ENCODE data around the gene MSANTD2.

Gene MSANTD2

GRCh38 chr11:124817036-124817435, 16.8 kb upstream of the MSANTD2 start:
- DNase-seq (ENCODE audit: low read depth), result no peak

- no peak for DNase-seq (ENCODE audit: low read depth)
These were observed 14.5 kb upstream of the MSANTD2 start for GRCh38 chr11:124814739-124815138.

GRCh38 chr11:124812876-124813275, 12.7 kb upstream of the MSANTD2 start:
- no peak for DNase-seq (ENCODE audit: low read depth)

- no peak for DNase-seq (ENCODE audit: low read depth)
These were observed 11.4 kb upstream of the MSANTD2 start for GRCh38 chr11:124811399-124812125.

- DNase-seq (ENCODE audit: low read depth), result no peak
These were observed 7.6 kb upstream of the MSANTD2 start for GRCh38 chr11:124807660-124808270.

GRCh38 chr11:124807201-124807600, 7.0 kb upstream of the MSANTD2 start:
- no peak for DNase-seq (ENCODE audit: low read depth)

GRCh38 chr11:124804884-124805283, 4.7 kb upstream of the MSANTD2 start:
- DNase-seq (ENCODE audit: low read depth), result no peak

- no peak for DNase-seq (ENCODE audit: low read depth)
These were observed 1.6 kb upstream of the MSANTD2 start for GRCh38 chr11:124801636-124802312.

- no peak for DNase-seq (ENCODE audit: low read depth)
These were observed 808 bp upstream of the MSANTD2 start for GRCh38 chr11:124801014-124801413.

- peak; percentile 11 for DNase-seq (ENCODE audit: low read depth)
These were observed 619 bp downstream of the MSANTD2 start for GRCh38 chr11:124799348-124800225.

GRCh38 chr11:124798991-124799347, 1.2 kb downstream of the MSANTD2 start:
- no peak for DNase-seq (ENCODE audit: low read depth)

- DNase-seq (ENCODE audit: low read depth), result no peak
These were observed 3.9 kb downstream of the MSANTD2 start for GRCh38 chr11:124796312-124796711.

- DNase-seq (ENCODE audit: low read depth), result peak; percentile 8
These were observed 6.5 kb downstream of the MSANTD2 start for GRCh38 chr11:124793466-124794278.

- no peak for DNase-seq (ENCODE audit: low read depth)
These were observed 8.4 kb downstream of the MSANTD2 start for GRCh38 chr11:124791626-124792341.

- DNase-seq (ENCODE audit: low read depth), result no peak
These were observed 11.7 kb downstream of the MSANTD2 start for GRCh38 chr11:124788521-124788920.

GRCh38 chr11:124784051-124784450, 16.2 kb downstream of the MSANTD2 start:
- DNase-seq (ENCODE audit: low read depth), result no peak

- DNase-seq (ENCODE audit: low read depth), result no peak
These were observed 17.2 kb downstream of the MSANTD2 start for GRCh38 chr11:124783002-124783401.

GRCh38 chr11:124779568-124779967, 20.6 kb downstream of the MSANTD2 start:
- no peak for DNase-seq (ENCODE audit: low read depth)

- DNase-seq (ENCODE audit: low read depth), result no peak
These were observed 21.9 kb downstream of the MSANTD2 start for GRCh38 chr11:124778281-124778680.

GRCh38 chr11:124776865-124777645, 23.2 kb downstream of the MSANTD2 start:
- DNase-seq (ENCODE audit: low read depth), result no peak

All from stimulated activated CD4-positive, alpha-beta T cell treated with anti-CD3 and anti-CD28 coated beads, Interleukin-2, amount 100 ng/mL, for 4 hours (primary cell).